SW480 (cell line): Measurements from ENCODE around the gene MMS19.

ENCODE experiments used
- DNase-seq: peaks from one replicate; pipeline ENCODE4 v3.0.0-alpha.2; 2016; ENCODE audit warnings: low spot score

MMS19 gene

GRCh38 chr10:97464226-97464625 is 34.0 kb downstream of the MMS19 start:
- no peak for DNase-seq

DNA sequence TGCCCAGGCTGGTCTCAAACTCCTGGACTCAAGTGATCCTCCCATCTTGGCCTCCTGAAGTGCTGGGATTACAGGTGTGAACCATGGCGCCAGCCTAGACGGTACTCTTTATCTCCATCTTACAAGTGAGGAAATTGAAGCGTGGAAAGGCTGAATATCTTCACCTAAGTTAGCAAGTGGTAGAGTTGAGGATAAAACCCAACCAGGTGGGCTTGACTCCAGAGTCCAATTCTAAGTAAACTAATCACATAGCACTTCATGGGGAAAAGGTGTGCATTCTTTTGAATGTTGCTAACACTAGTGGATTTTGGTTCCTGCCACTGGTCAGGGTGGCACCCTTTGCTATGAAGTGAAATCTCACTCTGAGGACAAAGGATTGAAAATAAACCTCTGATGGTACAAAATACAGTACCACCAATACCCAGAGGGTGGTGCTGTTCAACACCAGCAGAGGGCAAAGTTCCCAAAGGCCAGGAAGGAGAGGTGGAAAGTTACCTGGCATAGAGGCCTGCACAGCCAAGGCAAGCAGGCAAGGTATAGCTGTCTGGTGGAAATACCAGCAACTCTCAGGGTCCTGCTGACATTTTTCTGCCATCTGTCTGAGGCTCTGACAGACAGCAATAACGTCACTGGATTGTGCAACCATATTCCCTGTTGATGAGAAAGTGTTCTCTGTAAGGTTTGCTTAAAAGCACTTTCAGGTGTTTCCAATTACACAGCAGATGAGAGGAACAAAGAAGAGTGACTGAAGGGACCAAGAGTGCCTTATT is 34.7 kb downstream of the MMS19 start:
- DNase-seq: peak; percentile 71

- no peak for DNase-seq
Measured at GRCh38 chr10:97462309-97462708, 35.9 kb downstream of the MMS19 start.

DNA sequence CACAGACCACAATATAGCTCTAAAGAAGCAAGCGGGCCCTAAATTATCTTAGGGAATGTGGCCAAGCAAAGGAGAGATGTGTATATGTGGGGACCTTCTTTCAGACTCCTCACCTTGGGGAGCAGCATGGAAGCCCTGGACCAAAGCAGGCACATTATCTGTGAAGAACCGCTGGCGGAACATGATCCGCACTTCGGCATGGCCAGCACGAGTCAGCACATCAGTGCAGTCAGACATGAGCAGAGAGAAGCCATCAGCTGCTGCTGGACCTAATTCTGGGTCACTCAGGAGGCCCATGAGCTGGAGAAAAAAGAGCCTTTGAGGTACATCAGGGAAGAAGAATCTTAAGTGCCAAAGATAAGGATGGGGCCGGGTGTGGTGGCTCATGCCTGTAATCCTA is 38.3 kb downstream of the MMS19 start:
- no peak for DNase-seq

GRCh38 chr10:97459111-97459510 is 39.1 kb downstream of the MMS19 start:
- DNase-seq: no peak

- no peak for DNase-seq
Measured at GRCh38 chr10:97456686-97457065, 41.5 kb downstream of the MMS19 start.

DNA sequence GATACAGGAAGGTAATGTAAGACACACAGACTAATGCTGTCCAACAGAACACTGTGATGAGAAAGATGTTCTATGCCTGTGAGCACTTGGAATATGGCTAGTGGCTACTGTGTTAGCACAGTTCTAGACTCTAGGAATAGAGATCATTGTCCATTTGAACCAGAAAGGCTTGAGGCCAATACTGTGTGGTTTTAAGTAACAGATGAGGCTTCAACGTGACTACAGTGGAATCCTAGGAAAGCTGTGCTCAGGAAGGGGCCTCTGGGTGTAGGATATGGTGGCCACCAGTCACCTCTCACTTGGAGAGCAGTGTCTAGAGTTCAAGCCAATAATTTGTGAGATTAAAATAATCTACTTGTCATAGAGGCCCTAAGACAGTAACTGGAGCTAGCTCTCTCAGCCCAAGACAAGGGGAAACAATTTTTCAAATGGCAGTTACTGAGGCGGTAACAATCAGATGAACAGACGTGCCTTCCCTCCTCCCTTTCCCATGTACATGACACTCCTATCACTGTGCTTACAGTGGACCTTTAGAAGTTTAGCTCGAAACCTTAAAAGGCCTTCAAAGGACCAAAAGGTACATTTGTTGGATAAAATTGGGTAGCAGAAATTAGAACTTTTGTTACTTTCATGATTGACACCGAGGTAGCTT is 42.1 kb downstream of the MMS19 start:
- DNase-seq: no peak

DNA sequence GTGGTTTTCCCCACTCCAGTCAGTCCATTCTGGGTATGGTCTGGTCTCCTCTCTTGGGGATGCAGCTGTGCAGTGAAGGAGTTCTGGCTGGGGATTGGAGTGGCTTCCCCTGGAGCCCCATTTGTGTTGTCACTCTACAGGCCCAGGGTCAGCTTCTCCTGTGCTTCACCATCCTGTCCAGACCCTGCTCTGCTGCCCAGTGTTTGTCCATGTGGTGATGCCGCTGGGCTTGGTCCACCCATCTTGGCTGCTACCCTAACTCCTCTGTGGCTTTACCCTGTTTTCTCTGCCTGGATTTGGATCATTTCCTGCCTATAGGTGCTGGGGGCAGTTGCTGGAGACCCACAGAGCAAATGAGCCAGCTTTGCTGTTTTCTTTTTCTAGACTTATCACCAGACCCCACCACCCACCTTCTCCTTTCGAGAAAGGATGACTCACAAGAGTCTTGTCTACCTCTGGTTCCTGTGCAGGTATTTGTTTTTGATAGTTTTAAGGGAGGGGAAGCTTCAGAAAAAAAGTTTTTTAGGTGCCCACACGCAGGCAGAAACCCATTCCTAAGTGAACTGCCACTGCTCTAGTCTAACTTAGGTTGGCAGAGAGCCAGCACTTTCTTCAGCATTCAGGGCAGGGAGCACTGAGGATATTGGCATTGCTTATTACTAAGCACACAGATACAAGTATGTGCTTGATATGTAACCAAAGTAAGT is 43.7 kb downstream of the MMS19 start:
- DNase-seq: no peak

- no peak for DNase-seq
Measured at GRCh38 chr10:97452352-97452751, 45.9 kb downstream of the MMS19 start.

DNA sequence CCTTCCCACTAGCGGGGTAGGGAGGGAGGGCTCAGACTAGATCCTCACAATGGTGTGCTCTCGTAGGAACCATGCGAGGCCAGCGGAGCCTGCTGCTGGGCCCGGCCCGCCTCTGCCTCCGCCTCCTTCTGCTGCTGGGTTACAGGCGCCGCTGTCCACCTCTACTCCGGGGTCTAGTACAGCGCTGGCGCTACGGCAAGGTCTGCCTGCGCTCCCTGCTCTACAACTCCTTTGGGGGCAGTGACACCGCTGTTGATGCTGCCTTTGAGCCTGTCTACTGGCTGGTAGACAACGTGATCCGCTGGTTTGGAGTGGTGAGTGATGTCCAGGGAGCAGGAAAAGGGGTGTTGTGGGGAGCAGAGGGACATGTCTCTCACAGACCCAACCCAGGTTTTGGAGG is 46.6 kb downstream of the MMS19 start:
- DNase-seq: no peak

DNA sequence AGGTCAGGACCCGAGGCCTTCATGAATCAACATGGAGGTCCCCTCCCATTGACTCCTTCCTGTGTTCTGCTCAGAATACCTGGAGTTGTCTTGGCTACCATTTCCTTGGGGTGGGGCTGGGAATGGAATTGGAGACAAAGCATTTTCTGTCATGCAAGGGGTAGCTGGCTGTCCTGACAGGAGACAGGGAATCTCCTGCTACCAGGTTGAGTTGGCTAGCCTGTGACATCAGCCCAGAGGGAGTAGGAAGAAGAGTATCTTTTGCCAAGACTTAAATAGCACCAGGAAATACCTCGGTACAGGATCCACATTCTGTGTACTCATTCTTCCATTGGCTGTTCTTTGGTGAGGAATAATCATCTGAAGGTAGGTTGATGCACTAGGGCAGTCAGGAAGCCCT is 47.4 kb downstream of the MMS19 start:
- DNase-seq: no peak

- DNase-seq: peak; percentile 96
Measured at GRCh38 chr10:97445722-97446639, 52.2 kb downstream of the MMS19 start, which contains the start of the genes EXOSC1 and ZDHHC16. Gene EXOSC1 (minus strand): TSS chr10:97446006. CDS start chr10:97445985, 21 bp downstream. Gene ZDHHC16 (plus strand): TSS chr10:97446175. CDS start chr10:97451676, 5,501 bp downstream.

DNA sequence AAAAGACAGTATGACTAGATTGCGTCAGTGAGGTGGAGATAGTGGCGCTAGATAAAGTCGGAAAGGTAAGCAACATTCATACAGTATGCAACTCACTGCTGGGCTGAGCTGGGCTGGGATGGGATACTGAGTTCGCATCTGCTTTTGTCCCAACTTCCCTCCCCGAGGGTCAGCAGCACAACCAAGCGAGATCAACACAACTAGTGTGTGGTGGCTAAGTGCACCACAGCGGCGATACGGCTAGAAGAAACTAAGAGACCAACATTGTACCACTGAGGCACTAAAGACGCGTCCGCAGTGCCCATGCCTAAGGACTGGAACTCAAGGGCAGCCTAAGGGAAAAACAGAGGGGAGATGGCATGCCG is 52.9 kb downstream of the MMS19 start:
- DNase-seq: no peak

DNA sequence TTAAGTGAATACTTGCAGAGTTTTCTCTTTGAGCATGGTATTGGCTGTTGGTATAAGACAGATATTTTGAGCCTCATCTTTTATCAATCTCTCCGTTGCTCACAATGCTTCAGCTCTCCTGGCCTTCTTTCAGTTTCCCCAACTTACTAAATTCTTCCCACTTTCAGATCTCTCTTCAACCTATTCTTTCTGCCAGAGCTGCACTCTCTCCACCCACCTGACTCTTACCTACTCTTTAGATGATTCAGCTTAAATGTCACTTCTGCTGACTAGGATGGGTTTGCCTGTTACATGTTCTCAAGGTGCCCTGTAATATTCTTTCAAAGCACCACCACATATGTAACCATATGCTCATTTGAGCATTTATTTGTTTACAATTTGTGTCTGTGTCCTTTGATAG is 54.0 kb downstream of the MMS19 start:
- DNase-seq: no peak

GRCh38 chr10:97442277-97442676 is 55.9 kb downstream of the MMS19 start:
- DNase-seq: no peak

DNA sequence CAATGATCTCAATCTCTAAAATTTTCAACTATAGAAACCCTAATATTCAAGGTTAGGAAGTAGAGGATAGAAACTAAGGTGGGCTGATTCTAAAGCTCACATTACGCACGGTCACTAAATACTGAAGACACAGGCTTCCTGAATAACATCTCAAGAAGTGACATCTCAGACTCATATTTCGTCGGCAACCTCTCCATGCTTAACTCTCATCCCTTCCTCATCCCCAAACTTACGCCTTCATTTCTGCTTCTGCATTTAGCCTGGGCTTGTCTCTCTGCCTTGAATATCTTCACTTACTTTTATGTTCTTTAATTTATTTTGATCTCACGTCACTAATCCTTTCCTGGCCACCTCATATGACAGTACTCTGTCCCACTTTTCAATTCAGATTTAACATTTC is 63.0 kb downstream of the MMS19 start:
- no peak for DNase-seq

DNA sequence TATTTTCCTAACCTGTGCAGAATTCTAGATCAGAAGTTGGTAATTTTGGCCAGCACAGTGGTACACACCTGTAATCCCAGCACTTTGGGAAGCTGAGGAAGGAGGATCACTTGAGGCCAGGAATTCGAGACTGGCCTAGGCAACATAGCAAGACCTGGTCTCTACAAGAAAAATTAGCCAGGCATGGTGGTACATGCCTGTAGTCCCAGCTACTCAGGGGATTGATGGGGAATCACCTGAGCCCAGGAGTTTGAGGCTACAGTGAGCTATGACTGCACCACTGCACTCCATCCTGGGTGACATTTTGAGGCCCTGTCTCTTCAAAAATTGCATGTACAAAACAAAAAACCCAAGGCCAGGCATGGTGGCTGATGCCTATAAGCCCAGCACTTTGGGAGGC is 63.7 kb downstream of the MMS19 start:
- DNase-seq: no peak

GRCh38 chr10:97434055-97434454 is 64.2 kb downstream of the MMS19 start:
- no peak for DNase-seq

DNA sequence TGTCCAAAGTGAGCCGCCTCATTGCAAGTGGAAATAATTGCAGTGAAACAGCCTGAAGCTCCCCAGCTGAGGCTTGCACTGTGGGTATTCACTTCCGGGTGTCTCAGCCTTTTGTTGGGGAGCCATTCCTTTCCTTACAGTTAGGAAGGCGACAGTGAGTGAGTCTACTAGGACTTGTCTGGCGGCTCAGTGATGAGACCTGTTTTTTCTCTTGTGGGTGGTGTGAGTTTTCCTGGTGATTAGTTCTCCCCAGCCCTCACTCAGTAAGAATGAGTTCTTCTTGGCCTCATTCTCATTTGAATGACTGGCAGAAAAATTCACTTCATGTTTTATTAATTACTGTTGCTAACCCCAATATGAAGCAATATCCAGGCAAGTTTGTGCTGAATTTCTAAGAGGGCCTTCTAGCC is 69.6 kb downstream of the MMS19 start:
- no peak for DNase-seq

GRCh38 chr10:97427571-97428179 is 70.5 kb downstream of the MMS19 start:
- peak; percentile 54 for DNase-seq

GRCh38 chr10:97426776-97427570 is 71.2 kb downstream of the MMS19 start:
- no peak for DNase-seq
